Fibroblast of peridontal ligament (primary cell): ENCODE data around the gene ADARB2.

Experiments used
- DNase-seq: peaks from one replicate; pipeline ENCODE4 v3.0.0-alpha.2; 2010; ENCODE audit errors: extremely low read depth

The ADARB2 gene

GRCh38 chr10:1571587-1572237 lies 165.6 kb downstream of the ADARB2 start:
- no peak for DNase-seq

GRCh38 chr10:1570416-1571051 lies 166.8 kb downstream of the ADARB2 start:
- no peak for DNase-seq

- DNase-seq, result no peak
Observed at GRCh38 chr10:1569208-1569607, 168.1 kb downstream of the ADARB2 start.

- no peak for DNase-seq
Observed at GRCh38 chr10:1567742-1568495, 169.4 kb downstream of the ADARB2 start.

GRCh38 chr10:1567152-1567551 lies 170.2 kb downstream of the ADARB2 start:
- DNase-seq, result no peak

GRCh38 chr10:1564791-1565190 lies 172.5 kb downstream of the ADARB2 start:
- DNase-seq, result no peak

- DNase-seq, result no peak
Observed at GRCh38 chr10:1563028-1563427, 174.3 kb downstream of the ADARB2 start.

- DNase-seq, result no peak
Observed at GRCh38 chr10:1561731-1562337, 175.5 kb downstream of the ADARB2 start.

GRCh38 chr10:1560535-1561192 lies 176.7 kb downstream of the ADARB2 start:
- DNase-seq, result no peak

- no peak for DNase-seq
Observed at GRCh38 chr10:1559761-1560160, 177.6 kb downstream of the ADARB2 start.

GRCh38 chr10:1559311-1559710 lies 178.0 kb downstream of the ADARB2 start:
- no peak for DNase-seq

GRCh38 chr10:1558906-1559305 lies 178.4 kb downstream of the ADARB2 start:
- no peak for DNase-seq

GRCh38 chr10:1557081-1557480 lies 180.2 kb downstream of the ADARB2 start:
- no peak for DNase-seq

GRCh38 chr10:1556496-1556895 lies 180.8 kb downstream of the ADARB2 start:
- DNase-seq, result no peak

- no peak for DNase-seq
Observed at GRCh38 chr10:1553951-1554350, 183.4 kb downstream of the ADARB2 start.

- no peak for DNase-seq
Observed at GRCh38 chr10:1552881-1553670, 184.2 kb downstream of the ADARB2 start.

GRCh38 chr10:1552406-1552805 lies 184.9 kb downstream of the ADARB2 start:
- DNase-seq, result no peak

- DNase-seq, result no peak
Observed at GRCh38 chr10:1551636-1552338, 185.5 kb downstream of the ADARB2 start.

- no peak for DNase-seq
Observed at GRCh38 chr10:1550616-1551015, 186.7 kb downstream of the ADARB2 start.

- DNase-seq, result no peak
Observed at GRCh38 chr10:1550291-1550595, 187.1 kb downstream of the ADARB2 start.
